ENCODE measurements around the gene PHKB.

The PHKB gene

DNA sequence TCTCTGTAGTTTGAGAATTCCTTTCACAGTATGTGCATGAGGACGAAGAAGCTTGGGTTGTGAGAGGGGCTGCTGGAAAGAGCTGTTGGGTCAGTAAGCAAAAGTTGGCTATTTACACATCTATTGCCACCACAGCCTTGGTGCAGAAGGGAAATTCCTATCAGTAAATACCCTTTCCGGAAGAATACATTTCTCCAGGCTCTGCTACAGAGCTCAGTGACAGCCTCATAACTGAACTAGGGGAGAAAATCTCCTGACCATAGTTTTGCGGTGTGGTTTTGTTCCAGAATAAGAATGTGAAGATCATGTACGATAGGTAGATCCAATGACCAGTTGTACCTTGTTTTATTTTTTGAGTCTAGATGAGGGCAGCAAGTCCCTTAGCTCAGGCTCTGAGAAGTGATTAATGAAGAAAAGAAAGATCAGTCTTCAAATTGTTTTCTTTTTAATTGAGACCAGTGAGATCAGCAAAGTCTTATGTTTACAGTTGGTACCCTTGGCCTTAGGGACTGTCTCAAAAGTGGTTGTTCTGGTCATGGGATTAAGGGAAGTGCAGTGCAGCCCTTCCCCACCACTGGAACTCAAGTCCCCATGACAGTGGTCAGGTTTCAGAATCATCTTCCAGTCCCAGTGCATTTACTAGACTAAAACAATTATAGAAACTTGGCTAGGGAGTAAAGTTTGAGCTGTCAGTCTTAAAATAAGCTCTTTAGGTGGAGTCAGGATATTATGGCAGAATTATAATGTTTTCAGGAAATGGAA lies 123.5 kb downstream of the PHKB start:
- H3K4me1 Mint-ChIP-seq, result no peaks in the 10 kb centered on the region
- no peak overlapping the region for H3K27ac Mint-ChIP-seq
- TF ChIP-seq, protein P1, sequence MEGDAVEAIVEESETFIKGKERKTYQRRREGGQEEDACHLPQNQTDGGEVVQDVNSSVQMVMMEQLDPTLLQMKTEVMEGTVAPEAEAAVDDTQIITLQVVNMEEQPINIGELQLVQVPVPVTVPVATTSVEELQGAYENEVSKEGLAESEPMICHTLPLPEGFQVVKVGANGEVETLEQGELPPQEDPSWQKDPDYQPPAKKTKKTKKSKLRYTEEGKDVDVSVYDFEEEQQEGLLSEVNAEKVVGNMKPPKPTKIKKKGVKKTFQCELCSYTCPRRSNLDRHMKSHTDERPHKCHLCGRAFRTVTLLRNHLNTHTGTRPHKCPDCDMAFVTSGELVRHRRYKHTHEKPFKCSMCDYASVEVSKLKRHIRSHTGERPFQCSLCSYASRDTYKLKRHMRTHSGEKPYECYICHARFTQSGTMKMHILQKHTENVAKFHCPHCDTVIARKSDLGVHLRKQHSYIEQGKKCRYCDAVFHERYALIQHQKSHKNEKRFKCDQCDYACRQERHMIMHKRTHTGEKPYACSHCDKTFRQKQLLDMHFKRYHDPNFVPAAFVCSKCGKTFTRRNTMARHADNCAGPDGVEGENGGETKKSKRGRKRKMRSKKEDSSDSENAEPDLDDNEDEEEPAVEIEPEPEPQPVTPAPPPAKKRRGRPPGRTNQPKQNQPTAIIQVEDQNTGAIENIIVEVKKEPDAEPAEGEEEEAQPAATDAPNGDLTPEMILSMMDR (IDR thresholded peaks at IDR 0.05; ENCODE audit: unreplicated experiment in 3 of 3), result no peak
- peaks cover 11% of the 10 kb centered on the region for H3K36me3 Mint-ChIP-seq (ENCODE audit: low read depth)
- H3K4me3 Mint-ChIP-seq, result no peak overlapping the region
- no peaks in the 10 kb centered on the region for H3K27me3 Mint-ChIP-seq (ENCODE audit: low read depth)
- no peaks in the 10 kb centered on the region for H3K9me3 Mint-ChIP-seq

DNA sequence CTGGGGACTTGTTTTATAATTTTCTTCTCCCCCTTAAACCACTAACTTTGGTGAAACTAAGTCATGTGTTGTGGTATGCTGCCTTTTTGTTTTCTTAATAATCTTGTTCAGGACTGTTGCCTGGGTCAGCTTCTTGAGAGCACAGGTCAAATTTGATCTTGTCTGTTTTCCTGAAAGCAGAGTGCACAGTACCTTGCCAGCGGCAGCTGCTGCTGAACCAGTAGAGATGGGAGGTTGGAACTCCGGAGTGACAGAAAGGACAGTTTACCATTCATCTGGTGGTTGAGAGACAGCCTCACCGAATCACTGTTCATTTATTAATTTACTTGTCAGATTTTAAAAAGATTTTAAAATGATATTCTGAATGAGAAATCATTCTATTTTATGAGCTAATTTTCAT lies 125.0 kb downstream of the PHKB start:
- H3K4me1 Mint-ChIP-seq, result no peaks in the 10 kb centered on the region
- no peak overlapping the region for H3K27ac Mint-ChIP-seq
- TF ChIP-seq, protein P1 (IDR thresholded peaks at IDR 0.05; ENCODE audit: unreplicated experiment in 3 of 3), result no peak
- peaks cover 18% of the 10 kb centered on the region for H3K36me3 Mint-ChIP-seq (ENCODE audit: low read depth)
- no peaks in the 10 kb centered on the region for H3K27me3 Mint-ChIP-seq (ENCODE audit: low read depth)
- no peak overlapping the region for H3K4me3 Mint-ChIP-seq
- H3K9me3 Mint-ChIP-seq, result no peaks in the 10 kb centered on the region

DNA sequence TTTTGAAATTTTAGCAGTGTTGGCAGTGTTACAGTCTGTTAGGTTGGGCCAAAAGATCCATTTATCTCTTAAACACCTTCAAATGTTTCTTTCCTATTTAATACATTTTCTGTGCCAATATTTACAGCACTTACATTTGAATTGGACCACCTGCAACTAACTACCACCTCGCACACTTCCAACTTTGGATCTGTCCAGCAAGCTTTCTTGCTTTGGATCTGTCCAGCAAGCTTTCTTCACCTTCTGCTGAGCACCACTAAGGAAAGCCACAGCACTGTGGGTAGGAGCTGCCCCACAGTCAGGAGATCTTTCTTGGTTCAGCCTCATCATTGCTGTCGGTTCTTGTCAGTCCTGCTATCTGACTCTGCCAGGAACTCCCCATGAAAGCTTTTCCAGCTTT lies 129.3 kb downstream of the PHKB start:
- H3K9me3 Mint-ChIP-seq, result no peaks in the 10 kb centered on the region
- H3K27ac Mint-ChIP-seq, result no peak overlapping the region
- TF ChIP-seq, protein P1 (IDR thresholded peaks at IDR 0.05; ENCODE audit: unreplicated experiment in 3 of 3), result no peak
- peaks cover 22% of the 10 kb centered on the region for H3K36me3 Mint-ChIP-seq (ENCODE audit: low read depth)
- H3K27me3 Mint-ChIP-seq (ENCODE audit: low read depth), result no peaks in the 10 kb centered on the region
- peaks cover 6% of the 10 kb centered on the region for H3K4me1 Mint-ChIP-seq
- H3K4me3 Mint-ChIP-seq, result no peak overlapping the region

DNA sequence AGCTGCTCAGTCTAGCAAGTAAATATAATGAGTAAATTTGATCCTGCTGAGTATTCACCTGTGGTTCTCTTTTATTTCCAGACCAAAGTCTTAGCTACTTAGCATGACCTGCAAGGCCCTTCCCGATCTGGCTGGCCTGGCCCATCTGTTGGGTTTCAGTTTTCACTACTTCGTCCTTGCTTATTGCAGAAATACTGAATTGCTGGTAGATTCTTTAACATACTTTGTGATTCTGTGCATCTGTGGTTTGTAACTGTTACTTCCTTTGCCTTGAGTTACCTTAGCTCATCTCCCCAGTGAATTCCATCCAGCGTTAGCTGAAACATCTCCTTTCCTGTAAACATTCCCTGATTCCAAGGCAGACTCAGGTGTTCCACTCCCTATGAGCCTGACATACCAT lies 131.1 kb downstream of the PHKB start:
- H3K9me3 Mint-ChIP-seq, result no peaks in the 10 kb centered on the region
- no peak overlapping the region for H3K27ac Mint-ChIP-seq
- H3K4me1 Mint-ChIP-seq, result peaks cover 6% of the 10 kb centered on the region
- H3K36me3 Mint-ChIP-seq (ENCODE audit: low read depth), result peaks cover 22% of the 10 kb centered on the region
- no peaks in the 10 kb centered on the region for H3K27me3 Mint-ChIP-seq (ENCODE audit: low read depth)
- H3K4me3 Mint-ChIP-seq, result no peak overlapping the region
- TF ChIP-seq, protein P1 (IDR thresholded peaks at IDR 0.05; ENCODE audit: unreplicated experiment in 3 of 3), result no peak

DNA sequence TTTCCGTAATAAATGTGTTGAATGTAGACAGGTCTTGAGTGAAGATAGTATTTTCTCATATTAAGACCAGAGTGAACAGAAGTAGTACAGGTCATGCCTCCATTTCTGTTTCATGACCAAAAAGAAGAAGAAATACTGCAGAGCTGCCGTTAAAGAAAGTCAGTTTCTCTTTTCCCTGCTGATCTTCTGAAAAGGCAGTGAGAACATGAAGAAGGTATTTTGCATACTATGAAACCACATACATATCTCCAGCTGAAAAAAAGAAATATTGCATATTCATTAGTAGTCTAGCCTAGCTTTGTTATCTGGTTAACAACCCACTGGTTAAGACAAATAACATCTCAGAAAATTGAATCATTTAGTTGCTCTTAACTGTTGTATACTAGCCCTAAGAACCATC lies 138.4 kb downstream of the PHKB start:
- peaks cover 10% of the 10 kb centered on the region for H3K36me3 Mint-ChIP-seq (ENCODE audit: low read depth)
- H3K9me3 Mint-ChIP-seq, result no peaks in the 10 kb centered on the region
- H3K27ac Mint-ChIP-seq, result no peak overlapping the region
- H3K4me1 Mint-ChIP-seq, result no peaks in the 10 kb centered on the region
- TF ChIP-seq, protein P1 (IDR thresholded peaks at IDR 0.05; ENCODE audit: unreplicated experiment in 3 of 3), result no peak
- no peak overlapping the region for H3K4me3 Mint-ChIP-seq
- H3K27me3 Mint-ChIP-seq (ENCODE audit: low read depth), result no peaks in the 10 kb centered on the region

DNA sequence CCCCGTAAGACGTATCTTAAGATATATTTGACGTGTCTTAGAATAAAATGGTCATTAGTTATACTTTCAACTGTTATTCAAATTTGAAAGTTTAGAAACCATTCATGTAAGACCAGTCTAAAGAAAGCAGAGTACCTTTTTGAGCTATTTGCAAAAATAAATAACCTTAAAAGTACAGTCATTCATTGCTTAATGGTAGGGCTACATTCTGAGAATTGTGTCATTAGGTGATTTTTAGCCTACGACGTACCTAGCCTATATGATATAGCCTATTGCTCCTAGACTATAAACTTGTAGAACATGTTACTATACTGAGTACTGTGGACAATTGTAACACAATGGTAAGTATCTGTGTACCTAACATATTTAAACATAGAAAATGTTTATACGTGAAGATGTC lies 139.2 kb downstream of the PHKB start:
- Mint-ChIP-seq H3K9me3 (no peaks in the 10 kb centered on the region), H3K27me3 (ENCODE audit: low read depth) (no peaks in the 10 kb centered on the region), H3K27ac (no peak overlapping the region), H3K4me1 (no peaks in the 10 kb centered on the region), H3K36me3 (ENCODE audit: low read depth) (peaks cover 10% of the 10 kb centered on the region), H3K4me3 (no peak overlapping the region)
- TF ChIP-seq, protein P1 (IDR thresholded peaks at IDR 0.05; ENCODE audit: unreplicated experiment in 3 of 3), result no peak
